SK-N-SH (cell line): ENCODE data around the gene CACNA1E. TPM values are rescaled to one million over a fixed set of nuclear protein-coding genes. Genes with fewer than 3 reads are reported as not detected.

Experiments used
- CTCF ChIA-PET: fragments of 300-600, 350-600 bp; formaldehyde crosslinking; extraction: SDS; loops from one replicate; lab custom pipeline; 2021; lab: Yijun Ruan, JAX
- POLR2A ChIA-PET: fragments of 350-600 bp; sonication (Branson Sonifier 250); formaldehyde crosslinking; extraction: SDS; loops from one replicate; lab custom pipeline; 2020; ENCODE audit warnings: antibody characterized with exemption, inconsistent platforms; lab: Yijun Ruan, JAX
- DNase-seq: peaks from one replicate; pipeline ENCODE4 v3.0.0; 2012
- H2AFZ ChIP-seq: fragments of 200-600 bp; sonication (generic); 2 replicates; pipeline ENCODE4 v1.8.1; 2016; ENCODE audit warnings: antibody characterized with exemption, mild to moderate bottlenecking, low read depth
- H3F3A ChIP-seq: fragments of 200-600 bp; sonication (generic); replicated peaks from 2 replicates; pipeline ENCODE3; 2016; ENCODE audit warnings: antibody characterized with exemption, mild to moderate bottlenecking; ENCODE audit not compliant: insufficient read depth
- H3K27ac ChIP-seq, 2 experiments: fragments of 200-500 bp in 1 of 2; fragments of 200-600 bp in 1 of 2; sonication (Bioruptor generic) in 1 of 2; sonication (generic), shearing (Covaris generic) in 1 of 2; 2 replicates each; pipeline versions ENCODE4 v1.5.1 to v1.6.1; 2014 to 2016; ENCODE audit warnings: low read depth in 2 of 2, inconsistent platforms in 1 of 2, low read length in 1 of 2, mild to moderate bottlenecking in 1 of 2, mixed read lengths in 1 of 2
- H3K27me3 ChIP-seq: fragments of 200-600 bp; sonication (generic), shearing (Covaris generic); 2 replicates; pipeline ENCODE4 v1.6.1; 2016; ENCODE audit warnings: mixed run types; ENCODE audit not compliant: insufficient read depth
- H3K36me3 ChIP-seq, 2 experiments: fragments of 200-500 bp in 1 of 2; fragments of 200-600 bp in 1 of 2; sonication (Bioruptor generic) in 1 of 2; sonication (generic) in 1 of 2; replicated peaks in 1 of 2; 2 replicates each; pipeline versions ENCODE3 to v1.5.1; 2014 to 2016; ENCODE audit warnings: low read length in 1 of 2, mild to moderate bottlenecking in 1 of 2; ENCODE audit not compliant: insufficient read depth in 2 of 2, control insufficient read depth in 1 of 2
- H3K4me1 ChIP-seq, 2 experiments: fragments of 200-500 bp in 1 of 2; fragments of 200-600 bp in 1 of 2; sonication (Bioruptor generic) in 1 of 2; sonication (generic), shearing (Covaris generic) in 1 of 2; 2 replicates each; pipeline versions ENCODE4 v1.5.1 to v1.6.1; 2014 to 2016; ENCODE audit warnings: low read depth in 1 of 2, low read length in 1 of 2, mixed run types in 1 of 2; ENCODE audit not compliant: insufficient read depth in 2 of 2, control insufficient read depth in 1 of 2
- H3K4me2 ChIP-seq: fragments of 200-600 bp; sonication (generic), shearing (Covaris generic); 2 replicates; pipeline ENCODE4 v1.6.1; 2017; ENCODE audit warnings: mixed run types
- H3K4me3 ChIP-seq, 2 experiments: fragments of 200-500 bp in 1 of 2; fragments of 200-600 bp in 1 of 2; sonication (Bioruptor generic) in 1 of 2; sonication (generic), shearing (Covaris generic) in 1 of 2; 2 replicates each; pipeline versions ENCODE4 v1.5.1 to v1.8.1; 2014 to 2016; ENCODE audit warnings: low read depth in 2 of 2, inconsistent platforms in 1 of 2, low read length in 1 of 2, mild to moderate bottlenecking in 1 of 2, mixed read lengths in 1 of 2, moderate library complexity in 1 of 2
- H3K79me2 ChIP-seq: fragments of 200-600 bp; sonication (generic); 2 replicates; pipeline ENCODE4 v1.8.1; 2017; ENCODE audit warnings: mild to moderate bottlenecking; ENCODE audit not compliant: insufficient read depth
- H3K9ac ChIP-seq: fragments of 200-600 bp; sonication (generic); 2 replicates; pipeline ENCODE4 v1.6.1; 2017; ENCODE audit warnings: mixed run types
- H3K9me2 ChIP-seq: fragments of 200-600 bp; sonication (generic); 2 replicates; pipeline ENCODE4 v1.6.1; 2017; ENCODE audit warnings: mixed run types
- H3K9me3 ChIP-seq: fragments of 200-600 bp; sonication (generic); 2 replicates; pipeline ENCODE4 v1.6.1; 2017; ENCODE audit warnings: mixed run types, mild to moderate bottlenecking, moderate library complexity
- H4K20me1 ChIP-seq: fragments of 200-600 bp; sonication (generic); 2 replicates; pipeline ENCODE4 v1.6.1; 2017; ENCODE audit warnings: mild to moderate bottlenecking, mixed run types; ENCODE audit not compliant: insufficient read depth
- CHD2 ChIP-seq: fragments of 150-350 bp; IDR thresholded peaks from 2 replicates; pipeline ENCODE4 v1.6.1; 2018; ENCODE audit warnings: low read length; ENCODE audit not compliant: partially characterized antibody
- CTCF ChIP-seq: fragments of 200-600 bp; sonication (generic); IDR thresholded peaks from 2 replicates; pipeline ENCODE4 v1.6.1; 2017; ENCODE audit warnings: antibody characterized with exemption, mild to moderate bottlenecking, moderate library complexity
- EP300 ChIP-seq, 2 experiments: IDR thresholded peaks; 2 replicates each; pipeline versions ENCODE4 v1.4.0 to v1.6.1; 2012; ENCODE audit warnings: borderline replicate concordance in 1 of 2, low read depth in 1 of 2, low read length in 1 of 2
- FOXJ3 ChIP-seq: sonication (generic); formaldehyde crosslinking; IDR thresholded peaks from 2 replicates; pipeline ENCODE4 v1.5.1; 2020; ENCODE audit warnings: mild to moderate bottlenecking, missing genetic modification reagents
- FOXM1 ChIP-seq: IDR thresholded peaks from 2 replicates; pipeline ENCODE4 v1.4.0; 2012; ENCODE audit warnings: low read depth, mild to moderate bottlenecking
- GATA2 ChIP-seq: sonication (generic); formaldehyde crosslinking; IDR thresholded peaks from 2 replicates; pipeline ENCODE4 v1.5.0; 2020; ENCODE audit warnings: mild to moderate bottlenecking, missing genetic modification reagents
- IRF3 ChIP-seq: fragments of 150-350 bp; IDR thresholded peaks from 2 replicates; pipeline ENCODE4 v1.6.1; 2016; ENCODE audit warnings: mild to moderate bottlenecking, low read depth, low read length
- MXI1 ChIP-seq: IDR thresholded peaks from 2 replicates; pipeline ENCODE4 v1.6.1; 2012; ENCODE audit warnings: mild to moderate bottlenecking, low read depth, low read length, improper control_type of control experiment
- NFIC ChIP-seq: IDR thresholded peaks from 2 replicates; pipeline ENCODE4 v1.4.0; 2012; ENCODE audit warnings: borderline replicate concordance
- NRF1 ChIP-seq: IDR thresholded peaks from 2 replicates; pipeline ENCODE4 v1.6.1; 2012; ENCODE audit warnings: low read depth, mild to moderate bottlenecking, low read length
- PBX3 ChIP-seq: IDR thresholded peaks from 2 replicates; pipeline ENCODE4; 2012
- RAD21 ChIP-seq: IDR thresholded peaks from 2 replicates; pipeline ENCODE4 v1.6.1; 2012; ENCODE audit warnings: mild to moderate bottlenecking, low read length
- RCOR1 ChIP-seq: fragments of 150-350 bp; IDR thresholded peaks from 2 replicates; pipeline ENCODE4 v1.6.1; 2017; ENCODE audit warnings: antibody characterized with exemption, low read length
- REST ChIP-seq: IDR thresholded peaks from 2 replicates; pipeline ENCODE4 v1.6.1; 2012; ENCODE audit warnings: mild to moderate bottlenecking, low read depth, low read length, moderate library complexity
- RFX5 ChIP-seq: IDR thresholded peaks from 2 replicates; pipeline ENCODE4 v1.6.1; 2012; ENCODE audit warnings: mild to moderate bottlenecking, improper control_type of control experiment, low read length
- RXRA ChIP-seq: IDR thresholded peaks from 2 replicates; pipeline ENCODE4 v1.4.0; 2012; ENCODE audit warnings: low read depth, mild to moderate bottlenecking, borderline replicate concordance
- SIN3A ChIP-seq: IDR thresholded peaks from 2 replicates; pipeline ENCODE4 v1.6.1; 2012; ENCODE audit warnings: low read depth, mild to moderate bottlenecking, low read length, moderate library complexity, borderline replicate concordance
- TEAD4 ChIP-seq: IDR thresholded peaks from 2 replicates; pipeline ENCODE4 v1.4.0; 2012; ENCODE audit warnings: mild to moderate bottlenecking, borderline replicate concordance; ENCODE audit not compliant: insufficient read depth
- USF2 ChIP-seq: fragments of 150-350 bp; IDR thresholded peaks from 2 replicates; pipeline ENCODE4 v1.6.1; 2017; ENCODE audit warnings: antibody characterized with exemption, low read length, low read depth, borderline replicate concordance
- YY1 ChIP-seq: IDR thresholded peaks from 2 replicates; pipeline ENCODE4 v1.4.0; 2012; ENCODE audit warnings: low read depth, mild to moderate bottlenecking
- WGBS: methylation state at CpG from one replicate; pipeline ENCODE4 v1.1.6; 2017; ENCODE audit warnings: low lambda C conversion rate; 5-methylcytosine and 5-hydroxymethylcytosine counted together
- polyA plus RNA-seq, 3 experiments: library from polyadenylated mRNA; depleted of rRNA; stranded (reverse); fragments of >200 nt; gene quantifications; 2 replicates each; pipeline ENCODE4 v1.2.3, GENCODE V29; 2012

CACNA1E gene
- polyA plus RNA-seq, 1 of the 3 experiments (the other 2 are of a cell fraction) = not detected

- Histone ChIP-seq H3K4me3 (no peak overlapping the region), H4K20me1 (no peaks in the 10 kb centered on the region), H3F3A (no peaks in the 10 kb centered on the region), H2AFZ (no peak overlapping the region), H3K9me2 (no peaks in the 10 kb centered on the region), H3K9ac (no peak overlapping the region), H3K4me1 (no peaks in the 10 kb centered on the region), H3K9me3 (no peaks in the 10 kb centered on the region), H3K27me3 (no peaks in the 10 kb centered on the region), H3K79me2 (no peaks in the 10 kb centered on the region), H3K36me3 (no peaks in the 10 kb centered on the region), H3K4me2 (no peak overlapping the region), H3K27ac (no peak overlapping the region)
- TF ChIP-seq RFX5 (no peak), TEAD4 (no peak), CHD2 (no peak), NFIC (no peak), MXI1 (no peak), FOXJ3 (CRISPR knock-in tag) (no peak), NRF1 (no peak), EP300 (IDR thresholded peaks at IDR 0.05; ENCODE audit: borderline replicate concordance in 1 of 2, low read depth in 1 of 2, low read length in 1 of 2) (no peak), YY1 (no peak), GATA2 (CRISPR knock-in tag) (no peak), CTCF (no peak), RCOR1 (no peak), REST (no peak)
- CTCF ChIA-PET = no interaction called here
- DNase-seq = no peak
- WGBS = 19% methylated on average over 3 of the region's 3 CpGs
- POLR2A ChIA-PET = no interaction called here
Observed at GRCh38 chr1:181802466-181802865, 319.1 kb downstream of the CACNA1E start.

- H4K20me1 ChIP-seq = no peaks in the 10 kb centered on the region
- CTCF ChIA-PET = no interaction called here
- 42% methylated on average over 3 of the region's 3 CpGs for WGBS
- TF ChIP-seq RXRA (no peak), FOXM1 (no peak), USF2 (no peak), SIN3A (no peak), PBX3 (no peak), FOXJ3 (CRISPR knock-in tag) (no peak), RCOR1 (no peak), MXI1 (no peak), RAD21 (no peak), IRF3 (no peak)
Observed at GRCh38 chr1:181803421-181803820, 320.1 kb downstream of the CACNA1E start.

More at GRCh38 chr1:181803421-181803820, 320.1 kb downstream of the CACNA1E start:
- no peaks in the 10 kb centered on the region for H3K4me1 ChIP-seq
- H3F3A ChIP-seq = no peaks in the 10 kb centered on the region
- H2AFZ ChIP-seq = no peak overlapping the region
- H3K4me3 ChIP-seq = no peak overlapping the region
- H3K79me2 ChIP-seq = no peaks in the 10 kb centered on the region
- no peak overlapping the region for H3K27ac ChIP-seq
- DNase-seq = no peak
- H3K9ac ChIP-seq = no peak overlapping the region
- H3K4me2 ChIP-seq = no peak overlapping the region
- no peaks in the 10 kb centered on the region for H3K9me2 ChIP-seq
- H3K9me3 ChIP-seq = no peaks in the 10 kb centered on the region
- POLR2A ChIA-PET = no interaction called here
- no peaks in the 10 kb centered on the region for H3K27me3 ChIP-seq
- no peaks in the 10 kb centered on the region for H3K36me3 ChIP-seq
